Left ventricle myocardium inferior (tissue), 1 donor: ENCODE data around the gene SGMS1. TPM values are rescaled to one million over a fixed set of nuclear protein-coding genes. Genes with fewer than 3 reads are reported as not detected.
A peak's percentile ranks its signal among the peaks of the same experiment; 100 is the strongest.

Source experiments
- DNase-seq: peaks from one replicate; pipeline ENCODE4 v3.0.0-alpha.2; 2020
- H3K27ac ChIP-seq: fragments of 200-600 bp; replicated peaks from 2 replicates; pipeline ENCODE4 v1.8.0; 2021
- H3K27me3 ChIP-seq: fragments of 200-600 bp; 2 replicates; pipeline ENCODE4 v1.8.0; 2021; ENCODE audit warnings: low read depth
- H3K36me3 ChIP-seq: fragments of 200-600 bp; 2 replicates; pipeline ENCODE4 v1.8.0; 2021
- H3K4me1 ChIP-seq: fragments of 200-600 bp; 2 replicates; pipeline ENCODE4 v1.8.0; 2021
- H3K4me3 ChIP-seq: fragments of 200-600 bp; 2 replicates; pipeline ENCODE4 v1.8.0; 2021; ENCODE audit warnings: mild to moderate bottlenecking, moderate library complexity
- H3K9me3 ChIP-seq: fragments of 200-600 bp; replicated peaks from 2 replicates; pipeline ENCODE4 v1.8.0; 2021
- CTCF ChIP-seq: fragments of 200-600 bp; IDR thresholded peaks from 2 replicates; pipeline ENCODE4 v1.8.0; 2021; ENCODE audit warnings: antibody characterized with exemption, mild to moderate bottlenecking, borderline replicate concordance
- intact Hi-C: fragments of 100-400 bp; cut with micrococcal nuclease; formaldehyde crosslinking; loops from one replicate; pipeline ENCODE4 v1.11.0; 2022
- total RNA-seq: library from RNA; stranded (reverse); fragmentation: NEBNext Ultra II Directional; extraction: Animal tissue kit (Norgen Biotek cat#: 25700); gene quantifications from one replicate; pipeline ENCODE4 v1.2.1, GENCODE V29; 2021
- donor health status: DM: no; HTN: yes; CAD: no; lungs with severe emphysema.

The SGMS1 gene
- total RNA-seq, 1 donor from 2014 or later = 18.6 TPM

DNA sequence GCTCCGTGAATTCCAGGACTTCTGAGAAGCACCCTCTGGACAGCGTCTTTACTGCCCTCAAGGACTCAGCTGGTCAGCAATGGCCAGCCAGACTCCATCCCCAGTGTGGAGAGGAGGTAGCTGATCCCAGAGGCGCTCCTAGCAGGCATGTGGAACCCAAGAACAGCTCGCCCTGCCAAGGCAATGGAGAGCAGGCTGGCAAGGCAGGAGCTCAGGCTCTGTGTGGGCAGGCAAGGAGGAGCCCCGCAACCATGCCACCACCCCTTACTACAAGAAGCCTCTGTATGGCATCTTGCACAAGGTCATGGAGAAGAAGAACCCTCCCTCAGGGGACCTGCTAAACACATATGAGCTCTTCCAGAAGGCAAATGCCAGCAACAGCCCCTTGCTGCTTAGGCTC is 34.4 kb upstream of the SGMS1 start:
- H3K4me1 ChIP-seq = peaks cover 8% of the 10 kb centered on the region
- H3K27me3 ChIP-seq = no peaks in the 10 kb centered on the region
- TF ChIP-seq CTCF = no peak
- H3K4me3 ChIP-seq = no peak overlapping the region
- intact Hi-C loops = no loop called here
- no peak for DNase-seq
- no peaks in the 10 kb centered on the region for H3K9me3 ChIP-seq
- H3K36me3 ChIP-seq = no peaks in the 10 kb centered on the region
- no peak overlapping the region for H3K27ac ChIP-seq

- no peak for TF ChIP-seq CTCF
- H3K27me3 ChIP-seq = no peaks in the 10 kb centered on the region
- intact Hi-C loops = no loop called here
- no peaks in the 10 kb centered on the region for H3K9me3 ChIP-seq
- no peaks in the 10 kb centered on the region for H3K36me3 ChIP-seq
- H3K27ac ChIP-seq = no peak overlapping the region
- no peak for DNase-seq
- H3K4me1 ChIP-seq = peaks cover 13% of the 10 kb centered on the region
- H3K4me3 ChIP-seq = no peak overlapping the region
These were observed 30.0 kb upstream of the SGMS1 start for GRCh38 chr10:50653758-50654157.

DNA sequence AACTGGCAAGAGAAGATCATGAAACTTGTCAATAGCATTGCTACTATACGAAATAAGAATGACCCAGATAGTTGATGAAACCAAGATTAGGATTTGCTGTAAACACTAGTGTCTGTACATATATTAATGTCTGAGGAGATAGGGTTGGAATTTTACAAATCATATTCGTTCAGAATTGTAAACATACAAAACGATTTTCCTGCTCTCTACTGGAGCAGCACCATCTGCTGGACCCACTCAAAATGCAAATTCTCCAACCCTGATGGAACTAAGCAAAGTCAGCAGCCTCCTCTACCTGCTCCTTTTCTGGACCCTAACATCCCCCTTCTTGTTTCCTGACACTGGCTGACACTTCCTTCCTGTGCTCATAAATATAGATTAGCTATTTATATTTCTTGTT is 29.4 kb upstream of the SGMS1 start:
- peak; percentile 75 for TF ChIP-seq CTCF
- Histone ChIP-seq H3K4me3 (no peak overlapping the region), H3K4me1 (peaks cover 13% of the 10 kb centered on the region), H3K36me3 (no peaks in the 10 kb centered on the region), H3K27me3 (no peaks in the 10 kb centered on the region), H3K9me3 (no peaks in the 10 kb centered on the region), H3K27ac (no peak overlapping the region)
- intact Hi-C loops = no loop called here
- no peak for DNase-seq

DNA sequence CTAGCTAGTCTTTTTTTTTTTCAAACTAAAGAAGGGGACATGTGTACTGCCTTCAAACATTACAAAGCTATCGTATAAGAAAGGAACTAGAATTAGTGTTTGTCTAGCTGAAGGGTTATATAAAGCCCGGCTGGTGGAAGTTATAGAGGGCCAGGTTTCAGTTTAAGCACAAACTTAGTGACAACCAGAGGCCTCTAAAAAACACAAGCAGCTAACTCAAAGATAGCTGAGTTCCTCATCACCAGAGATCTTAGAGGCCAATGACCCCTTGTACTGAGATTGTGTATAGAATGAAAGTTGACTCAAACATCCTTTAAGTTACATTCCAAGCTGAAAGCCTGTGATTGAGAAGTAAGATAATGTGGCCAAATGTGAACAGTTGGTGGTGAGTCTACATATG is 28.1 kb upstream of the SGMS1 start:
- Histone ChIP-seq H3K4me1 (peaks cover 13% of the 10 kb centered on the region), H3K9me3 (no peaks in the 10 kb centered on the region), H3K27me3 (no peaks in the 10 kb centered on the region), H3K4me3 (no peak overlapping the region), H3K27ac (no peak overlapping the region), H3K36me3 (no peaks in the 10 kb centered on the region)
- no peak for DNase-seq
- no peak for TF ChIP-seq CTCF
- intact Hi-C loops = no loop called here

DNA sequence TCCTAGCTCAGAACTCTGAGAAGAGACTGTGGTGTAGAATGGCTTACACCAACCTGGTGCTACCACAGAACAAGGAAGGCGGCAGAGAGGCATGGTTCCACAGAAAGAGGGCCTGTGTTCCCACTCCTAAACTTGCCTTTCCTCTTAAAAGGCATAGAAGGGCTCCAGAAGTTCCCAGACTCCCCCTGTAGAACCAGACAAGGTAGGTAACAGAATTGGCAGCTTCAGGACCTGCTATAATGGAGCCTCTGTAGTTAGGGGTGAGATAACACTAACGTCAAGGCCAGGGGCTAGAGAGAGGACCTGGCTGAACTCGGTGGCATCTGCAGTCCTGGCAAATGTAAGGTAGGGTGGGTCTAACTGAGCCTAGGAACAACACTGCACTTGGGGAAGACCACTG is 26.7 kb upstream of the SGMS1 start:
- Histone ChIP-seq H3K4me3 (no peak overlapping the region), H3K27ac (no peak overlapping the region), H3K9me3 (no peaks in the 10 kb centered on the region), H3K36me3 (no peaks in the 10 kb centered on the region), H3K4me1 (peaks cover 13% of the 10 kb centered on the region), H3K27me3 (no peaks in the 10 kb centered on the region)
- no peak for DNase-seq
- intact Hi-C loops = no loop called here
- no peak for TF ChIP-seq CTCF

- intact Hi-C loops = no loop called here
- Histone ChIP-seq H3K9me3 (no peaks in the 10 kb centered on the region), H3K36me3 (no peaks in the 10 kb centered on the region)
These were observed 25.1 kb upstream of the SGMS1 start for GRCh38 chr10:50648935-50649227.

More at GRCh38 chr10:50648935-50649227, 25.1 kb upstream of the SGMS1 start:
- Histone ChIP-seq H3K4me1 (peaks cover 12% of the 10 kb centered on the region), H3K27ac (no peak overlapping the region), H3K27me3 (no peaks in the 10 kb centered on the region), H3K4me3 (no peak overlapping the region)
- DNase-seq = no peak
- no peak for TF ChIP-seq CTCF
